HEK293 (cell line): Measurements from ENCODE around the gene ATP10A.

Experiments
- CTCF ChIA-PET: fragments of 350-600 bp; formaldehyde crosslinking; extraction: SDS; loops from one replicate; lab custom pipeline; 2021; ENCODE audit warnings: antibody characterized with exemption; lab: Yijun Ruan, JAX
- POLR2A ChIA-PET: fragments of 300-600 bp; formaldehyde crosslinking; extraction: SDS; loops from one replicate; lab custom pipeline; 2020; ENCODE audit warnings: antibody characterized with exemption, inconsistent platforms; lab: Yijun Ruan, JAX
- H3K27ac ChIP-seq: fragments of 200-500 bp; sonication (Bioruptor generic); 2 replicates; pipeline ENCODE4 v1.5.1; 2014; ENCODE audit warnings: low read depth, low read length, control low read depth, inconsistent platforms; ENCODE audit errors: extremely low read depth
- H3K36me3 ChIP-seq, 2 experiments: fragments of 200-500 bp in 1 of 2; sonication (Bioruptor generic) in 1 of 2; 1 replicate in 1 of 2; 2 replicates in 1 of 2; pipeline ENCODE4 v1.5.1; 2014 to 2017; ENCODE audit warnings: inconsistent platforms in 2 of 2, low read length in 2 of 2; ENCODE audit not compliant: control insufficient read depth in 2 of 2, insufficient read depth in 1 of 2
- H3K4me1 ChIP-seq: fragments of 200-500 bp; sonication (Bioruptor generic); 2 replicates; pipeline ENCODE4 v1.5.1; 2014; ENCODE audit warnings: mild to moderate bottlenecking, low read length, inconsistent platforms; ENCODE audit not compliant: control insufficient read depth, insufficient read depth
- H3K4me3 ChIP-seq: 2 replicates; pipeline ENCODE4 v1.5.1; 2011; ENCODE audit warnings: low read depth, mild to moderate bottlenecking, control low read depth, low read length, moderate library complexity
- H3K9me3 ChIP-seq: fragments of 200-500 bp; sonication (Bioruptor generic); 2 replicates; pipeline ENCODE4 v1.5.1; 2014; ENCODE audit warnings: low read depth, low read length, inconsistent platforms; ENCODE audit not compliant: control insufficient read depth, insufficient read depth
- IKZF3 ChIP-seq: fragments of 450-650 bp; IDR thresholded peaks from 2 replicates; pipeline ENCODE4 v1.5.0; 2018; ENCODE audit warnings: missing biosample characterization, mild to moderate bottlenecking, missing genetic modification characterization, moderate library complexity
- OVOL3 ChIP-seq: fragments of 450-650 bp; formaldehyde crosslinking; IDR thresholded peaks from 2 replicates; pipeline ENCODE4 v1.5.1; 2016; ENCODE audit warnings: missing biosample characterization, missing genetic modification characterization
- RBAK ChIP-seq: fragments of 450-650 bp; formaldehyde crosslinking; IDR thresholded peaks from 2 replicates; pipeline ENCODE4 v1.5.1; 2016; ENCODE audit warnings: missing biosample characterization, missing genetic modification characterization
- SALL2 ChIP-seq: fragments of 450-650 bp; formaldehyde crosslinking; IDR thresholded peaks from 2 replicates; pipeline ENCODE4 v1.5.0; 2017; ENCODE audit warnings: missing biosample characterization, mild to moderate bottlenecking, missing genetic modification characterization, borderline replicate concordance
- SCRT2 ChIP-seq: fragments of 450-650 bp; formaldehyde crosslinking; IDR thresholded peaks from 2 replicates; pipeline ENCODE4 v1.5.1; 2016; ENCODE audit warnings: missing biosample characterization, missing genetic modification characterization
- ZFP3 ChIP-seq: fragments of 450-650 bp; formaldehyde crosslinking; IDR thresholded peaks from 2 replicates; pipeline ENCODE4 v1.5.1; 2016; ENCODE audit warnings: low read depth, missing biosample characterization, missing genetic modification characterization
- ZNF112 ChIP-seq: fragments of 450-650 bp; formaldehyde crosslinking; IDR thresholded peaks from 2 replicates; pipeline ENCODE4 v1.5.0; 2017; ENCODE audit warnings: missing biosample characterization, missing genetic modification characterization
- ZNF2 ChIP-seq: fragments of 450-650 bp; formaldehyde crosslinking; IDR thresholded peaks from 2 replicates; pipeline ENCODE4 v1.5.1; 2016; ENCODE audit warnings: missing biosample characterization, missing genetic modification characterization
- ZNF23 ChIP-seq: fragments of 450-650 bp; formaldehyde crosslinking; IDR thresholded peaks from 2 replicates; pipeline ENCODE4 v1.5.1; 2016; ENCODE audit warnings: missing biosample characterization, missing genetic modification characterization, borderline replicate concordance
- ZNF24 ChIP-seq: fragments of 450-650 bp; formaldehyde crosslinking; IDR thresholded peaks from 2 replicates; pipeline ENCODE4 v1.5.1; 2016; ENCODE audit warnings: missing biosample characterization, missing genetic modification characterization
- ZNF416 ChIP-seq: fragments of 450-650 bp; formaldehyde crosslinking; IDR thresholded peaks from 2 replicates; pipeline ENCODE4 v1.5.1; 2016; ENCODE audit warnings: missing biosample characterization, missing genetic modification characterization
- ZNF513 ChIP-seq: fragments of 450-650 bp; IDR thresholded peaks from 2 replicates; pipeline ENCODE4 v1.5.1; 2018; ENCODE audit warnings: missing biosample characterization, missing genetic modification characterization
- ZNF560 ChIP-seq: fragments of 450-650 bp; formaldehyde crosslinking; IDR thresholded peaks from 2 replicates; pipeline ENCODE4 v1.5.1; 2017; ENCODE audit warnings: missing biosample characterization, missing genetic modification characterization, borderline replicate concordance
- ZNF600 ChIP-seq: fragments of 450-650 bp; formaldehyde crosslinking; IDR thresholded peaks from 2 replicates; pipeline ENCODE4 v1.5.1; 2016; ENCODE audit warnings: missing biosample characterization, missing genetic modification characterization
- ZNF610 ChIP-seq: fragments of 450-650 bp; formaldehyde crosslinking; IDR thresholded peaks from 2 replicates; pipeline ENCODE4 v1.5.1; 2016; ENCODE audit warnings: missing biosample characterization, missing genetic modification characterization, borderline replicate concordance
- ZNF707 ChIP-seq: fragments of 450-650 bp; formaldehyde crosslinking; IDR thresholded peaks from 2 replicates; pipeline ENCODE4 v1.5.1; 2016; ENCODE audit warnings: missing biosample characterization, missing genetic modification characterization
- ZNF747 ChIP-seq: fragments of 450-650 bp; formaldehyde crosslinking; IDR thresholded peaks from 2 replicates; pipeline ENCODE4 v1.5.1; 2016; ENCODE audit warnings: missing biosample characterization, missing genetic modification characterization
- ZSCAN16 ChIP-seq: fragments of 450-650 bp; formaldehyde crosslinking; IDR thresholded peaks from 2 replicates; pipeline ENCODE4 v1.5.1; 2016; ENCODE audit warnings: missing biosample characterization, missing genetic modification characterization
- ZSCAN30 ChIP-seq: fragments of 450-650 bp; IDR thresholded peaks from 2 replicates; pipeline ENCODE4 v1.5.1; 2018; ENCODE audit warnings: missing biosample characterization, mild to moderate bottlenecking, missing genetic modification characterization, moderate library complexity
- TF ChIP-seq, protein P1 (sequence below): fragments of 450-650 bp; formaldehyde crosslinking; IDR thresholded peaks from 2 replicates; pipeline ENCODE4 v1.5.1; 2017; ENCODE audit warnings: missing biosample characterization, missing genetic modification characterization
- TF ChIP-seq, protein P2 (sequence below): fragments of 450-650 bp; formaldehyde crosslinking; IDR thresholded peaks from 2 replicates; pipeline ENCODE4 v1.5.1; 2016; ENCODE audit warnings: missing biosample characterization, missing genetic modification characterization

Gene ATP10A

GRCh38 chr15:25701721-25702465 is 161.2 kb downstream of the ATP10A start:
- Histone ChIP-seq H3K9me3 (no peaks in the 10 kb centered on the region), H3K36me3 (no peaks in the 10 kb centered on the region), H3K27ac (no peak overlapping the region)
- TF ChIP-seq RBAK (tag by site-specific recombination) (no peak), ZSCAN16 (tag by site-specific recombination) (no peak), ZNF600 (tag by site-specific recombination) (no peak), ZSCAN30 (tag by site-specific recombination) (no peak)
- TF ChIP-seq, all 188 proteins: peak for 0
- CTCF ChIA-PET = no interaction called here
- Histone ChIP-seq H3K4me3 (no peak overlapping the region), H3K4me1 (no peaks in the 10 kb centered on the region)
- POLR2A ChIA-PET = no interaction called here

GRCh38 chr15:25700916-25701315 is 162.2 kb downstream of the ATP10A start:
- H3K27ac ChIP-seq = no peak overlapping the region
- H3K4me3 ChIP-seq = no peak overlapping the region
- no peaks in the 10 kb centered on the region for H3K36me3 ChIP-seq
- no peaks in the 10 kb centered on the region for H3K4me1 ChIP-seq
- CTCF ChIA-PET = no interaction called here
- TF ChIP-seq ZNF600 (tag by site-specific recombination) = no peak
- no peak for TF ChIP-seq ZNF23
- no peak for TF ChIP-seq ZNF560
- TF ChIP-seq, protein P1, sequence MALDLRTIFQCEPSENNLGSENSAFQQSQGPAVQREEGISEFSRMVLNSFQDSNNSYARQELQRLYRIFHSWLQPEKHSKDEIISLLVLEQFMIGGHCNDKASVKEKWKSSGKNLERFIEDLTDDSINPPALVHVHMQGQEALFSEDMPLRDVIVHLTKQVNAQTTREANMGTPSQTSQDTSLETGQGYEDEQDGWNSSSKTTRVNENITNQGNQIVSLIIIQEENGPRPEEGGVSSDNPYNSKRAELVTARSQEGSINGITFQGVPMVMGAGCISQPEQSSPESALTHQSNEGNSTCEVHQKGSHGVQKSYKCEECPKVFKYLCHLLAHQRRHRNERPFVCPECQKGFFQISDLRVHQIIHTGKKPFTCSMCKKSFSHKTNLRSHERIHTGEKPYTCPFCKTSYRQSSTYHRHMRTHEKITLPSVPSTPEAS (tag by site-specific recombination) = no peak
- TF ChIP-seq ZNF112 (tag by site-specific recombination) = no peak
- no peak for TF ChIP-seq ZFP3 (tag by site-specific recombination)
- no peak for TF ChIP-seq ZNF24 (tag by site-specific recombination)
- no peak for TF ChIP-seq SALL2 (tag by site-specific recombination)
- TF ChIP-seq ZNF747 (tag by site-specific recombination) = no peak
- no peak for TF ChIP-seq ZSCAN16 (tag by site-specific recombination)
- TF ChIP-seq SCRT2 = no peak
- no peak for TF ChIP-seq OVOL3
- TF ChIP-seq ZNF707 (tag by site-specific recombination) = no peak
- no peak for TF ChIP-seq ZNF513 (tag by site-specific recombination)
- TF ChIP-seq ZNF416 (tag by site-specific recombination) = no peak
- no peak for TF ChIP-seq ZNF610 (tag by site-specific recombination)
- no peak for TF ChIP-seq IKZF3
- no peak for TF ChIP-seq ZNF2 (tag by site-specific recombination)
- TF ChIP-seq, protein P2, sequence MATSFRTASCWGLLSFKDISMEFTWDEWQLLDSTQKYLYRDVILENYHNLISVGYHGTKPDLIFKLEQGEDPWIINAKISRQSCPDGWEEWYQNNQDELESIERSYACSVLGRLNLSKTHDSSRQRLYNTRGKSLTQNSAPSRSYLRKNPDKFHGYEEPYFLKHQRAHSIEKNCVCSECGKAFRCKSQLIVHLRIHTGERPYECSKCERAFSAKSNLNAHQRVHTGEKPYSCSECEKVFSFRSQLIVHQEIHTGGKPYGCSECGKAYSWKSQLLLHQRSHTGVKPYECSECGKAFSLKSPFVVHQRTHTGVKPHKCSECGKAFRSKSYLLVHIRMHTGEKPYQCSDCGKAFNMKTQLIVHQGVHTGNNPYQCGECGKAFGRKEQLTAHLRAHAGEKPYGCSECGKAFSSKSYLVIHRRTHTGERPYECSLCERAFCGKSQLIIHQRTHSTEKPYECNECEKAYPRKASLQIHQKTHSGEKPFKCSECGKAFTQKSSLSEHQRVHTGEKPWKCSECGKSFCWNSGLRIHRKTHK (tag by site-specific recombination) = no peak
- POLR2A ChIA-PET = no interaction called here
- H3K9me3 ChIP-seq = no peaks in the 10 kb centered on the region
